HCT116 (cell line): ENCODE data around the gene SPATA31E1. TPM values are rescaled to one million over a fixed set of nuclear protein-coding genes. Genes with fewer than 3 reads are reported as not detected.

Experiments used
- ATAC-seq: fragments of 200-7000 bp; cut with Tn5 transposase; 2 replicates; pipeline ENCODE4 v1.9.1; 2020; ENCODE audit warnings: mild to moderate bottlenecking, moderate library complexity
- BruUV-seq: library from RNA; stranded (reverse); fragments of 400-500 nt; replicated peaks from 2 replicates; lab custom pipeline; 2021; lab: Mats Ljungman, UMichigan
- CTCF ChIA-PET: fragments of 300-600 bp; sonication (Branson Sonifier 250); formaldehyde crosslinking; loops from one replicate; lab custom pipeline; 2021; ENCODE audit warnings: antibody characterized with exemption; lab: Charles Lee
- POLR2A ChIA-PET: fragments of 300-600, 350-600 bp; sonication (Branson Sonifier 250); formaldehyde crosslinking; loops from one replicate; lab custom pipeline; 2021; ENCODE audit warnings: antibody characterized with exemption; lab: Charles Lee
- RAD21 ChIA-PET, 2 experiments: fragments of 300-600 bp; sonication (Branson Sonifier 250); formaldehyde crosslinking; loops; one replicate each; lab custom pipeline; 2023; ENCODE audit warnings: low total read pairs in 2 of 2; ENCODE audit not compliant: uncharacterized antibody in 2 of 2, unreplicated experiment in 2 of 2, low non-redundant PET in 1 of 2; lab: Charles Lee
- DNase-seq: peaks from one replicate; pipeline ENCODE4 v3.0.0-alpha.2; 2010; ENCODE audit warnings: low read depth, low spot score
- H2AFZ ChIP-seq: fragments of 200-600 bp; shearing (Covaris generic), sonication (generic); 2 replicates; pipeline ENCODE4 v1.6.1; 2017; ENCODE audit warnings: low read depth, mixed run types, mixed read lengths, antibody characterized with exemption, low read length; ENCODE audit not compliant: poor library complexity, severe bottlenecking
- H3K27ac ChIP-seq: 2 replicates; pipeline ENCODE4 v1.5.1; 2012; ENCODE audit warnings: low read depth, low read length
- H3K27me3 ChIP-seq: fragments of 200-600 bp; sonication (generic); 2 replicates; pipeline ENCODE4 v1.6.1; 2016; ENCODE audit warnings: mixed run types, low read length, mixed read lengths; ENCODE audit not compliant: insufficient read depth
- H3K36me3 ChIP-seq, 2 experiments: fragments of 200-500 bp in 1 of 2; fragments of 200-600 bp in 1 of 2; sonication (Bioruptor generic) in 1 of 2; sonication (generic) in 1 of 2; 2 replicates each; pipeline versions ENCODE4 v1.5.1 to v1.6.1; 2014 to 2016; ENCODE audit warnings: low read length in 2 of 2, inconsistent platforms in 1 of 2, mixed read lengths in 1 of 2, mixed run types in 1 of 2; ENCODE audit not compliant: insufficient read depth in 2 of 2, control insufficient read depth in 1 of 2
- H3K4me1 ChIP-seq, 2 experiments: fragments of 200-600 bp in 1 of 2; sonication (generic) in 1 of 2; 2 replicates each; pipeline versions ENCODE4 v1.5.1 to v1.6.1; 2012 to 2017; ENCODE audit warnings: low read length in 2 of 2, inconsistent platforms in 1 of 2, mild to moderate bottlenecking in 1 of 2, mixed read lengths in 1 of 2, mixed run types in 1 of 2, moderate library complexity in 1 of 2; ENCODE audit not compliant: insufficient read depth in 2 of 2, control insufficient read depth in 1 of 2
- H3K4me2 ChIP-seq: fragments of 200-600 bp; sonication (generic); 2 replicates; pipeline ENCODE4 v1.6.1; 2017; ENCODE audit warnings: mixed run types, low read length, mixed read lengths
- H3K4me3 ChIP-seq, 2 experiments: fragments of 200-600 bp in 1 of 2; sonication (generic) in 1 of 2; replicated peaks in 1 of 2; 2 replicates each; pipeline ENCODE4 v1.5.1; 2011 to 2016; ENCODE audit warnings: low read length in 2 of 2, control low read depth in 1 of 2, low read depth in 1 of 2, mild to moderate bottlenecking in 1 of 2, mixed read lengths in 1 of 2, mixed run types in 1 of 2
- H3K79me2 ChIP-seq: fragments of 200-600 bp; sonication (generic); 2 replicates; pipeline ENCODE4 v1.6.1; 2017; ENCODE audit warnings: mild to moderate bottlenecking, mixed run types, low read length, moderate library complexity, mixed read lengths; ENCODE audit not compliant: insufficient read depth
- H3K9ac ChIP-seq: fragments of 200-600 bp; sonication (generic); 2 replicates; pipeline ENCODE4 v1.6.1; 2016; ENCODE audit warnings: low read length, mixed read lengths
- H3K9me2 ChIP-seq: fragments of 200-600 bp; sonication (generic), shearing (Covaris generic); 2 replicates; pipeline ENCODE4 v1.6.1; 2017; ENCODE audit warnings: mixed run types, mild to moderate bottlenecking, moderate library complexity; ENCODE audit not compliant: insufficient read depth
- H3K9me3 ChIP-seq, 2 experiments: fragments of 200-500 bp in 1 of 2; fragments of 200-600 bp in 1 of 2; sonication (Bioruptor generic) in 1 of 2; sonication (generic) in 1 of 2; 2 replicates each; pipeline ENCODE4 v1.6.1; 2014 to 2017; ENCODE audit warnings: low read length in 2 of 2, mixed read lengths in 2 of 2, inconsistent platforms in 1 of 2, low read depth in 1 of 2, mild to moderate bottlenecking in 1 of 2, mixed run types in 1 of 2, moderate library complexity in 1 of 2; ENCODE audit not compliant: control insufficient read depth in 1 of 2, insufficient read depth in 1 of 2
- H4K20me1 ChIP-seq: fragments of 200-600 bp; sonication (generic), shearing (Covaris generic); 2 replicates; pipeline ENCODE4 v1.6.1; 2017; ENCODE audit warnings: mixed run types, mild to moderate bottlenecking, moderate library complexity; ENCODE audit not compliant: insufficient read depth
- ATF3 ChIP-seq: IDR thresholded peaks from 2 replicates; pipeline ENCODE4 v1.6.1; 2012
- CBX3 ChIP-seq: IDR thresholded peaks from 2 replicates; pipeline ENCODE4 v1.6.1; 2012; ENCODE audit warnings: low read depth
- CEBPB ChIP-seq: IDR thresholded peaks from 2 replicates; pipeline ENCODE4 v1.6.1; 2012; ENCODE audit warnings: low read depth
- ELF1 ChIP-seq: IDR thresholded peaks from 2 replicates; pipeline ENCODE4 v1.6.1; 2012; ENCODE audit warnings: low read depth, borderline replicate concordance
- EZH2phosphoT487 ChIP-seq: fragments of 200-600 bp; IDR thresholded peaks from 2 replicates; pipeline ENCODE4 v1.6.1; 2018; ENCODE audit warnings: antibody characterized with exemption, borderline replicate concordance
- FOSL1 ChIP-seq: IDR thresholded peaks from 2 replicates; pipeline ENCODE4 v1.6.1; 2012; ENCODE audit warnings: low read depth
- MAX ChIP-seq: IDR thresholded peaks from 2 replicates; pipeline ENCODE4 v1.6.1; 2012
- POLR2A ChIP-seq: IDR thresholded peaks from 2 replicates; pipeline ENCODE4 v1.7.0; 2011; ENCODE audit warnings: borderline replicate concordance; ENCODE audit not compliant: insufficient read depth, insufficient read length; ENCODE audit errors: extremely low read depth
- POLR2AphosphoS5 ChIP-seq: IDR thresholded peaks from 2 replicates; pipeline ENCODE4 v1.6.1; 2011; ENCODE audit warnings: mild to moderate bottlenecking, low read depth, low read length, moderate library complexity
- RAD21 ChIP-seq: IDR thresholded peaks from 2 replicates; pipeline ENCODE4 v1.6.1; 2012; ENCODE audit warnings: low read depth, mild to moderate bottlenecking
- REST ChIP-seq: IDR thresholded peaks from 2 replicates; pipeline ENCODE4 v1.6.1; 2012; ENCODE audit warnings: low read depth
- SIN3A ChIP-seq: IDR thresholded peaks from 2 replicates; pipeline ENCODE4 v1.6.1; 2012; ENCODE audit warnings: low read depth
- SRF ChIP-seq: IDR thresholded peaks from 2 replicates; pipeline ENCODE4 v1.6.1; 2012; ENCODE audit warnings: low read depth
- TCF7L2 ChIP-seq: IDR thresholded peaks from 2 replicates; pipeline ENCODE4 v1.7.0; 2011; ENCODE audit warnings: borderline replicate concordance, inconsistent platforms; ENCODE audit not compliant: insufficient read depth, insufficient read length; ENCODE audit errors: extremely low read depth
- YY1 ChIP-seq: IDR thresholded peaks from 2 replicates; pipeline ENCODE4 v1.6.1; 2011; ENCODE audit warnings: low read length, low read depth, moderate library complexity, mild to moderate bottlenecking; ENCODE audit not compliant: insufficient replicate concordance; ENCODE audit errors: extremely low read depth
- ZBTB33 ChIP-seq: IDR thresholded peaks from 2 replicates; pipeline ENCODE4 v1.6.1; 2011; ENCODE audit warnings: mild to moderate bottlenecking, low read length, moderate library complexity; ENCODE audit not compliant: insufficient replicate concordance; ENCODE audit errors: extremely low read depth
- ZFX ChIP-seq: fragments of 450-650 bp; IDR thresholded peaks from 2 replicates; pipeline ENCODE4 v1.6.1; 2017
- ZNF274 ChIP-seq: fragments of 200-500 bp; sonication (Bioruptor generic); IDR thresholded peaks from 2 replicates; pipeline ENCODE4 v1.6.1; 2014; ENCODE audit warnings: mild to moderate bottlenecking, low read depth, low read length, inconsistent platforms
- intact Hi-C: fragments of 100-400 bp; cut with micrococcal nuclease; formaldehyde crosslinking; loops from 2 replicates; pipeline ENCODE4 v1.10.0; 2022
- total RNA-seq: library from RNA; stranded (reverse); gene quantifications from one replicate; pipeline ENCODE4 v1.2.1, GENCODE V29; 2021; ENCODE audit not compliant: unreplicated experiment

SPATA31E1 gene
- total RNA-seq, 1 experiment from 2014 or later: not detected

GRCh38 chr9:87849144-87849758 is 33.4 kb upstream of the SPATA31E1 start:
- Histone ChIP-seq H3K4me1 (peaks cover 0 to 8% of the 10 kb centered on the region in 2 experiments; a peak in 2 of 4 replicates), H3K9ac (no peak overlapping the region), H3K27me3 (no peaks in the 10 kb centered on the region), H4K20me1 (no peaks in the 10 kb centered on the region), H3K36me3 (no peaks in the 10 kb centered on the region), H3K9me2 (no peaks in the 10 kb centered on the region), H3K4me2 (no peak overlapping the region), H2AFZ (no peak overlapping the region), H3K27ac (no peak overlapping the region), H3K79me2 (no peaks in the 10 kb centered on the region), H3K4me3 (no peak overlapping the region), H3K9me3 (no peaks in the 10 kb centered on the region)
- no TSS peak for BruUV-seq
- ATAC-seq (no peak), DNase-seq (no peak)
- POLR2A ChIA-PET: no interaction called here
- RAD21 ChIA-PET: no interaction called here
- no peak for TF ChIP-seq ZNF274
- TF ChIP-seq ZBTB33: no peak
- no peak for TF ChIP-seq POLR2AphosphoS5
- no peak for TF ChIP-seq RAD21
- TF ChIP-seq CBX3: no peak
- no peak for TF ChIP-seq SRF
- no peak for TF ChIP-seq SIN3A
- TF ChIP-seq EZH2phosphoT487: no peak
- TF ChIP-seq MAX: no peak
- no peak for TF ChIP-seq REST
- no peak for TF ChIP-seq ZFX
- TF ChIP-seq YY1: no peak
- no peak for TF ChIP-seq TCF7L2
- TF ChIP-seq ATF3: no peak
- no peak for TF ChIP-seq ELF1
- no peak for TF ChIP-seq CEBPB
- TF ChIP-seq FOSL1: no peak
- no peak for TF ChIP-seq POLR2A
- intact Hi-C loops: no loop called here
- CTCF ChIA-PET: no interaction called here
